GM19455 (cell line): ENCODE measurements around the gene STK32C.
"Not testable (repeated sequence)": the region's sequence is repeated elsewhere in the genome, so short reads cannot be mapped to it uniquely, and the experiment has no call there.

Experiments used
- ATAC-seq: cut with Tn5 transposase; IDR thresholded peaks from one replicate; pipeline ENCODE4 v1.9.1; 2021; ENCODE audit not compliant: unreplicated experiment

The STK32C gene

DNA sequence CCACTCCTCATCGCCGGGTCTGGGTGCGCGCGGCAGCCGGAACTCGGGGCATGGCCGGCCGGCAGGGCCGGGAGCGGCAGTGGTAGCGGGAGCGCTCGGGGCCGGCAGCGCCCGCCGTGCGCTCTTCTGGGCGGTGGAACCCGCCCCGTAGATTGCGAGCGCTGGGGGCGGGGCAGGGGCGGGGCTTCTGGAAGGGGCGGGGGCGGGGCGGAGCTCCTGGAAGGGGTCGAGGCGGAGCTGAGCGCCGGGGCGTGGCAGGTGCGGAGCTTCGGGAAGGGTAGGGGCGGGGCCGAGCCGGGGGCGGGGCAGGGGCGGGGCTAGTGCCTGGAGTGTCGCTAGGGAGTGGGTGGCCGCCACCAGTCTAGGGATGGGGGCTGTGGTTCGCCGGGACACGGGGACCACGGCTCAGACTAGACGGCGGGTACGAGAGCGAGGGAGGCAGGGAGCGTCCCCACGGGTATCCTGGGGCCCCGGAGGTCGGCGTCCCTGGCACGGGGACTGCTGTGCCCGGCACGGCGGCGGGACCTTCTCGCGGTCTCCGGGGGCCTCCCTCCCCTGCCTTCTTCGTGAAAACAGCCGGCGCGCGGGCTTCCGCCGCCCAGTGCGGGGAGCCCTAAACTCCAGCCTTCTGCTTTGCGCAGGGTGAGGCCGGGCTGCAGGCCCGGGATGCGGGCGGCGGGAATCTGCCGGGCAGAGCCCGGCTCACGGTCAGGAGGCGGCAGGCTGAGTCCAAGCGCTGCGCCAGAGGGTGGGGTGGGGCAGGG lies at the start of gene STK32C:
Gene STK32C (minus strand): TSS at position 128 of the 764 bp plus-strand sequence. CDS start 117 bp downstream, at position 11.
- peak; percentile 80 for ATAC-seq

DNA sequence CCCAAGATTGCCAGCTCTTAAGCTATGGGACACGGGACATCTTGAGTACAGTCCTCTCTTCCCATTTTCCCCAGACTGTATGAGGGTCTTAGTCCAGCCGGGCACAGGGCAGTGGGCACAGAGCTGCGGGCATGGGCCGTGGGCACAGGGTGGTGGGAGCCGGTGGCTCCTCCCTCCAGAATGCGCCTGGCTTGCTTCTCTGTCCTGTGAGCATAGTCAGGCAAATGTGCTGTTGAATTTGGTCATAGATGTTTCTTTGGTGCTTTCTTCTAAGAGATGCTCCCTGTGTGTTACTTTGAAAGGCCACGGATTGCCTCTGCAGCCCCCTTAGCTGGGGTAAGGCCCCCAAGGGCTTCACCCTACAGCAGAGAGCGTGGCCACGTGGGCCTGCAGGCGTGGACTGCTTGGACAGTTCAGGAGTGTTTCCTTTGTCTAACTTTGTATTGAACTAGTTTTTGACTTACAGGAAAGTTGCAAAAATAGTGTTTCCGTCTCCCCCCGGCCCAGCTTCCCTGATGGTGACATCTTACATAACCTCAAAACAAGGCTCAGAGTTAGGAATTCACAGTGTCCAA lies 49.0 kb upstream of the STK32C start:
- ATAC-seq: no peak

DNA sequence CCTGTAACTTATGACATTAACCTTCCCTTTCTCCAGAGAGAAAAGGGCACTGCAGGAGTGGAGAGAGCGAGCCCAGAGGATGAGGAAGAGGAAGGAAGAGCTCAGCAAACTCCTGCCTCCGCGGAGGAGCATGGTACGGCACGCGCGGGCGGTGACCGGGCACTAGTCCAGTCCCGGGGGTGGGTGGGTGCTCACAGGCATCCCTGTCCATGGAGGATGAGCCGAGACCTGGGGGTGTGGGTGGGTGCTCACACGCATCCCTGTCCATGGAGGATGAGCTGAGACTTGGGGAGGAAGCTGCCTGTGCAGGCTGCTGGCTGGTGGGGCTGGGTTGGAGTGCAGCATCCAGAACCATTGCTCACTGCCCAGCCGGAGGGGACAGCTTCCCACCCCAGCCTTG lies 48.0 kb upstream of the STK32C start:
- ATAC-seq: no peak

DNA sequence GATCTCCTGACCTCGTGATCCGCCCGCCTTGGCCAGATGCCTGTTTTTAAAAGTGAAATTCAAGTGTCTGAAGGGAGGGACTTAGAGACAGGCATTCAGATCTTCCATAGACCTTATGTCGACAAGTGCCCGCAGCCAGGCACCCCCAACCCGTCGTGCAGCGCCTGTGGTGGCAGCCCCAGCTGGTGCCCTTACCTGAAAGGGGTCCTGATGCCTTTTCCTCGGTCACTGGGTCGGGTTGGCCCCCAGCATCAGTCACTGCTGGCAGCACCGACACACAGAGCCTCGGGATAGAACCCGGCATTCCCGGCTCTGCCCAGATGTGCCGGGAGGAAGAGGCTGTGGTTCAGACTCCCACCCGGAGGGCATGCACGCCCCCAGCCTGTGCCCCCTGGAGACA lies 47.5 kb upstream of the STK32C start:
- no peak for ATAC-seq

DNA sequence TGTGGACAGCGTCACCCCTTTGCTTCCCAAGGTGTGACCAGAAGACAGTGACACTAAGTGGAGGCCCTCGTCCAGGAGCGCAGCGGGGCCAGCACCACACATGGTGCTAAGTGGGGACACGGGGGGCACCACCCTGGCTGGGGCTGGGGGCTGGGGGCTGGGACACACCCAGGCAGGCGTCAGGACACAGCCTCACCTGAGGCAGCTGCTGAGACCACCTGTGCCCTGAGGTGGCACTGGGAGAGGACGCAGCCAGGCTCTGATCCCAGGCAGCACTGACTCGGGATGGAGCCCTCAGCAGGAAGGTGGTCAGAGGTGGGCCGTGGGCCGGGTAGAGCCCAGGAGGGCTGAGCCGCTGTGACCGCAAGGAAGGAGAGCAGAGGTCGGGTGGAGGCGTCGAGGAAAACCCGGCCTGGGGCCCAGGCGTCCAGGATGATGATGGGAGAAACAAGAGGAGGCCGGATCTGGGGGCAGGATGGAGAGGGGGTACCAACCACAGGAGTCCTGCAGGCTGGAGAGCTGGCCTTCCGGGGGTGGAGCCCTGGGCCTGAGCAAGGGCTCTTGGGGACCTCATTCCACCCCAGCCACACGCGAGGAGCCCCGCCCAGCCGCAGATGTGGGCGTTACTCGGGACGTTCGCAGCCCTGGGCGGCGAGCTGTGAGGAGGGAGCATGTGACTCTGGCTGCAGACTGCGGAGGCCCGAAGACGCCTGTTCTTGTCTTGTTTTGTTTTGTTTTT lies 46.8 kb upstream of the STK32C start:
- no peak for ATAC-seq

DNA sequence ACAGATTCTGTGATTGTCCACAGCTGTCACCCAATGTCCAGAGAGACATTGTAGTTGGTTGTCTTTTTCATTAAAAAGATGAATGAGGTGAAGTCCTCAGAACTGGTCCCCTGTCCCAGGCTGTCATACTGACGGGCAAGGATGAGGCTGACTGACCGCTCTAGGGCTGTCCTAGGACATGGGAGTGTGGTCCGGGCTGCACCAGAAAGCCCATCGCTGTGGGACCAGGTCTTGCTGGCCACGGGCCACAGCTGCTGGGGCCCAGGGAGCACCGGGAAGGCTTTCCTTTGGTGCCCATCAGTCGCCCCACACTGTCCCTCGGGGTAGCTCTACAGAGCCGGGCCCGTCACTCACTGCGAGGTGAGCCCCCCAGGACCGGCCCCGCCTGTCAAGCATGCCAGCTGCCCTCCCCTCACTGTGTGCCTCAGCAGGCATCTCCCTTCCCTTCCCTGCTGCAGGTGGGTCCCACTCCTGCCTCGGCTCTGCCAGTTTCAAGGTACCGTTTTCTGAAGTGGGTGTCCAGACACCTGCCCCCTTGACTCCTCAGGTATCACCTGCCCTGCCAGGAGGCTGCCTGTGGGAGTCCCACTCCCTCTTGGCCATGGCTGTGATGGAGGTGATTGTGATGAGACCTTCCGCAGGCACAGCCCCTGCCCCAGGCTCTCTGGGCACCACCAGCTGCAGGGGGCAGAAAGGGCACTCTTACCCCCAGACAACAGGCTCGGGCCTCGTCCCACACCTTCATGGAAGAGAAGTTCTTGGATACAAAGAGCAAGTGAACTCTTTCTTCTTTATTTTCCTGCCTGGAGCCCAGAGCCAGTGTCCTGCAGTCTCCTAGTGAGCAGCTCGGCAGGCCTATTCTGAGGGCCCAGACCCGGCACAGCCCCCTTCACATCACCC lies 46.0 kb upstream of the STK32C start:
- ATAC-seq: no peak

DNA sequence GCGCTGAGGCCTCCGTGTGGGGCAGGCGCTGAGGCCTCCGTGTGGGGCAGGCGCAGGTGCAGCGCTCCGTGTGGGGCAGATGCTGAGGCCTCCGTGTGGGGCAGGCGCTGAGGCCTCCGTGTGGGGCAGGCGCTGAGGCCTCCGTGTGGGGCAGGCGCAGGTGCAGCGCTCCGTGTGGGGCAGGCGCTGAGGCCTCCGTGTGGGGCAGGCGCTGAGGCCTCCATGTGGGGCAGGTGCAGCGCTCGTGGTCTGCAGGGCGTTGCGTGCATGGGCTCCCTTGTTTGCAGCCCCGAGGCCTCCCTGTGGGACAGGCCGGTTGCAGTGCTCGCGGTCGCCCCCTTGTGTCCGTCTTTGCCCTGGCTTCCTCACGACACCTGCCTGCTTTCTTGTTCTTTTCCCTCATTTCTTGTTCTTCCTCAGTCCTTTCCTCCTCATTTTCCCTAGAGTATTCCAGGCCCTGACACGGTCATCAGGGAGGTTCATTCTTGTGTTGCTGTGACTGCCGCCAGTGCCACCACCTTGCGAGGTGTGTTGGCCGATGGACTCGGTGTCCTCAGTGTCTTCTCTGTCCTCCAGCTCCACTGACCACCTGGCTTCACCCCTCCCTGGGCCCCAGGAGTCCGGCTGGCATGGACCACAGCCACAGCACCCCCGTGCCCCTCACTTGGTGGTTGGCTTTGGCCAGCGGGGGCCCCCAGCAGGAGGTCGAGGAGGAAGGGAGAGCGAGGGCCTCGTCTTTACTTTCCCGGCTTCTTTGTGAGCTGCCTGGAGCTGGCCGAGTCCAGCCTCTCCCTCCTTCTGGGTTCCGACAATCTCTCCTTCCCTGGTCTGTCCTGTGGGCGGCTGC lies 44.9 kb upstream of the STK32C start:
- ATAC-seq: not testable (repeated sequence)

DNA sequence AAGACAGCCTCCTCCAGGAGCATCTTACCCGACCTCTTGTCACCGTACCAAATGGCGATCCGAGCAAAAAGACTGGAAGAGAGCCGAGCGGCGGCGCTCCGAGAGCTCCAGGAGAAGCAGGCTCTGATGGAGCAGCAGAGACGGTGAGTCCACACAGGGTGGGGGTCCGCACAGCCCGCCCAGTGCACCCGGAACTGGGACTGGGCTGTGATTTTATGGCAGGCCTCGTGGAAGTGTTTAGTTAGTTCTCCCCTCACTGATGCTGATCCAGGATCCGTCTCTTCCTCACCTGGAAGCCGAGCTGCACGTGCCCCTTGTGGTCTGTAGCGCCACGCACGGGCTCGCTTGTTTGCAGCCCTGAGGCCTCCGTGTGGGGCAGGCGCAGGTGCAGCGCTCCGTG lies 43.9 kb upstream of the STK32C start:
- ATAC-seq: no peak

DNA sequence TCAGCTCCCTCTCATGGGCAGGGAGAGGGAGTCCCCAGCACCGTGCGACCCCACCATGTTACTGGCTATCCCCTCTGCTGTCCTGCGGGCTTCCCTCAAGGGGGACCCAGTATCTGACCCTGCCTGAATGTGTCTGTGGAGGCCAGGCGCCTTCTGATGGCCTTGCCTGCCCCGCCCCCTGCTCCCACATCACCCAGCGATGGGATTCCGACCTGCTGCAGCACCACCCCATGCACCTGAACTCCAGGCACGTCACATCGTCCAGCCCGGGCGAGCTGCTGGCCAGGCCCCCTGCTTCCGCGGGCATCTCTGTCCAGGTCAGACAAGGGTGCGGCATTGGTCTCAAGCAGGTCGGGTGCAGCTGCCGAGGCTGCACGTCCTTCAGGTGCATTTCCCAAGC lies 43.2 kb upstream of the STK32C start:
- ATAC-seq: no peak

DNA sequence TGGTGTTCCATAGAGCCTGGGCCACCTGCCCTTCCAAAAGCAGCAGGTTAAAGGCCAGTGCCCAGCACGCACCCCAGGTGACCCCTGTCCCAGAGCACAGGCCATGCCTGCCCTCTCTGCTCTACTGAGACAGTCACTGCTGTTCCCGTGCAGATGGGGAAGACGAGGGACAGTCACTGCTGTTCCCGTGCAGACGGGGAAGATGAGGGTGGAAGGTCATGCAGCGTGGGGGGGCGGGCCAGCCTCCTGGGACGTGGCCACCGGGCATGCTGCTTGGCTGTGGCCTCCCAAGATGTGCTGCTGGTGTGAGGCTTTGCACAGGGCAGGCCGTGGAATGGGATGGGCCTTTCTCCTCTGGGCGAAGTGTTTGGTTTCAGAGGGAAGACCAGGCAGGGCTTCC lies 42.6 kb upstream of the STK32C start:
- ATAC-seq: no peak

DNA sequence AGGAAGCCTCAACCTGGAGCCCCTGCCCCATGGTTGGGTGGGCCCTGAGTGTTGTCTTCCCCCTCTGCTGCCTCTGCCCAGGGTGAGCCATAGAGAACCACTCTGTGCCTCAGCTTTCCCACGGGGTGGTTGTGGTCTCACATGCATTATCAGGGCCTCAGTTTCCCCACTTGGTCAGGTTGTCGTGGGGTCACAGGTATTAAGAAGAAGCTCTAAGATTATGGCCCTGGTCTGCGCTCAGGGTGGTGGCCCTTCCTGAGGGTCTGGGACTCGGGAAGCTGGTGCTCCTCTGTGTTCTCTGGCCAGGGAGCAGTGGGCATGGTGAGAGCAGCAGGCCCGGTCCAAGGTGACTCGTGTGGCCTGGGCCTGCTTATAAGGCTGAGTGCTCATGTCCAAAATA lies 42.0 kb upstream of the STK32C start:
- ATAC-seq: no peak

DNA sequence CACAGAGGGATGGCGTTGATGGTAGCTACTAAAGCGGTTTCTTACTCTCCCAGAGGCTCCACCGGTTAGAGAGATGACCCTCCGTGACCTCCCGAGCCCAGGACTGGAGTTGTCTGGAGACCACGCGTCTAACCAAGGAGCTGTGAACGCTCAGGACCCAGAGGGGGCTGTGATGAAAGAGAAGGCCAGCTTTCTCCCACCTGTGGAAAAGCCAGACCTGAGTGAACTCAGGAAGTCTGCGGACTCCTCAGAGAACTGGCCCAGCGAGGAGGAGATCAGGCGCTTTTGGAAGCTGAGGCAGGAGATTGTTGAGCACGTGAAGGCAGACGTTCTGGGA lies 40.1 kb upstream of the STK32C start:
- no peak for ATAC-seq

DNA sequence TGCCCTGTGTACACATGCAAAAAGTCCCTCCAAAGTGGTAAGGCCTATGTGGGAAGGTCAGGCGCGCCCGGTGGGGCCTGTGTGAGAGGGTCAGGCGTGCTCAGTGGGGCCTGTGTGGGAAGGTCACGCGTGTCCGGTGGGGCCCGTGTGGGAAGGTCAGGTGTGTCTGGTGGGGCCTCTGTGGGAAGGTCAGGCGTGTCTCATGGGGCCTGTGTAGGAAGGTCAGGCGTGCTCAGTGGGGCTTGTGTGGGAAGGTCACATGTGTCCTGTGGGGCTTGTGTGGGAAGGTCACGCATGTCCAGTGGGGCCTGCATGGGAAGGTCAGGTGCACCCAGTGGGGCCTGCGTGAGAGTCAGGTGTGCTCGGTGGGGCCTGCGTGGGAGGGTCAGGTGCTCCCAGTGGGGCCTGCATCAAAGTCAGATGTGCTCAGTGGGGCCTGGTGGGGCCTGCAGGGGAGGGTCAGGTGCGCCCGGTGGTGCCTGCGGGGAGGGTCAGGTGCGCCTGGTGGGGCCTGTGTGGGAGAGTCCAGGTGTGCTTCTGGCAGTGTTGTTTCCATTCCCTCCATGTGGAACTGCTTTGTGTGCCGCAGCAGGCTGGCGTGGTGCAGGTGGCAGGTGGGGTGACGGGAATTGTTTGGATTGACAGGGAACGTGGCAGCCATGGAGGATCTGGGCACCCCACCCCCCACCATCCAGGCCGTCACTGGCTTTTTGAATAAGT lies 39.6 kb upstream of the STK32C start:
- no peak for ATAC-seq

DNA sequence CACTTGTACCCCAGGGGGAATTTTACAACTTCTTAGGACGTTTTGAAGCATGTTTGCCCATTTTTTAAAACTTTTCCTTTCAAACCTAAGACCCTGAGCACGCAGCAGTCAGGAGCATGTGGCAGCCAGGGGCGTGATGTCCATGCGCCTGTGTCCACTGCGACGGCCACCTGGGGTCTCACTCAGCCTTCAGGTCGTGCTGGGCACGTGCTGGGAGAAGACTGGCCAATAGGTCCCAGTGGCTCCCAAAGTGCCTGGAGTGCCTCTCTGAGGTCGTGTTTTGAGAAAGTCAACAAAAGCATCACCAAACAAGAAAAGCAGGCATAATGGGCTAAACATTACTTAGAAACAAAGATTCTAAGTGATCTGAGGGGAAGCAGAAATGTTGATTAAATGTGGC lies 39.1 kb upstream of the STK32C start:
- no peak for ATAC-seq

DNA sequence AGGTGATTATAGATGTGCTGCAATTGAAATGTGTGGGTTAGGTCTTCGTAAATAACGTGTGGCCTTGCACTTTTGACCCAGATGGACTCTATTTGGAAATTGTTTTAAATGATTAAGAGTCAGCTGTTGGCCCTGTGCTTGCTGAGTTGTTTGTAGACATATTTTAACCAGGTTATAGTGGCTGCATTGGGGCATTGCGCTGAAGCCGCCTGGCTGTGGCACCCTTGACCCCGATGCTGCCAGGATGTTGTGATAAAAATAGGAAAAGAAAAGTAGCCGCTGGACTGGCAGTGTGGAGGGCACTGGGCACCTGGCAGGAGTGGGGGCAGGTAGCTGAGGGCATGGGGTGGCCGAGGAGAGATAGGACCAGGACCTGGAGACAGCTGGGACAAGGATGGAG lies 37.6 kb upstream of the STK32C start:
- no peak for ATAC-seq

DNA sequence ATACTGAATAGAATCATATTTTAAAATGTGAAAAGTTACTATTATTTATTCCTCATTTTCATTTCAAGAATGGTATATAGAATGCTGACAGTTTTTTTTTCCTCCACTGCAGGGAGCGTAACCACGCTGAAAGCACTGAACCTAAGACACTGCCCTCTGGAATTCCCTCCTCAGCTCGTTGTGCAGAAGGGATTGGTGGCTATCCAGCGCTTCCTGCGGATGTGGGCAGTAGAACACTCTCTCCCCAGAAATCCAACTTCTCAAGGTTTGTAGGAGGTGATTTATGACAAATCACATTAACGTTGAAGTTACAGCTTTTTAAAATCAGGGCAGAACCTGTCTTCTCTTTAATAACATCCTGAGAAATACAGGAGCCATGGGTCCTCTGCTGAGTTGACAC lies 36.6 kb upstream of the STK32C start:
- no peak for ATAC-seq

DNA sequence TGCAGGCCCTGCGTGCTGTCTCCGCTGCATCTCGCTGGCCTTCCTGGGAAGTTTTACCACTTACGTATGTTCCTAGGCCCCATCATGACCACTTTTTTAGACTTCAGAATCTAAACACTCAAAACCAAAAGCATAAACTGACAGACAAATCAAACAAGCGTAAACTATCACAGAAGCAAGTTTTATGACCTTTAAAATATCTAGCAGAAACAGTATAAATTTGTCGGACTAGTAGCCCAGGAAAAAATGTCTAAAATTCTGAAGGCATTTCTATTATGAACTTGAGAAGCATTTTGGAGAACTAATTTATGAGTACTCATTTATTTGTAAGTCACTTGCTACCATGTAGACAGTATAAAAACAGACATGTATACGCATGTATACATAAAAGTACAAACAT lies 34.8 kb upstream of the STK32C start:
- no peak for ATAC-seq

DNA sequence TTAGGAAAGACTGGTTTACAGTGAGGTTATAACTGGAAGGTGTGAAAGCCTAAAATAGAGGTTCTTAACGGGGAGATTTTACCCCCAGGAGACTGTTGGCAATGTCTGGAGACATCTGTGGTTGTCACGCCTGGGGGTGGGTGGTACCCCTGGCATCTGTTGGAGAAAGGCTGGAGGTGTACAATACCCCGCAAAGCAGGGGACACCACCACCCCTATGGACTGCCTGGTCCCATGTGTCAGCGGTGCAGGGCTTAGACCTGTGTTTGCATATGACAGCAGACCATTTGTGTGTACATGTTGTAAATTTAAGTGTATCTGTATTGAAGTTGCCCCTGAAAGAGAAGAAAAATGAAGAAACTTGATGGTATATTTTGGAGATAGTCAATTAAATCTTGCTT lies 34.0 kb upstream of the STK32C start:
- ATAC-seq: no peak

DNA sequence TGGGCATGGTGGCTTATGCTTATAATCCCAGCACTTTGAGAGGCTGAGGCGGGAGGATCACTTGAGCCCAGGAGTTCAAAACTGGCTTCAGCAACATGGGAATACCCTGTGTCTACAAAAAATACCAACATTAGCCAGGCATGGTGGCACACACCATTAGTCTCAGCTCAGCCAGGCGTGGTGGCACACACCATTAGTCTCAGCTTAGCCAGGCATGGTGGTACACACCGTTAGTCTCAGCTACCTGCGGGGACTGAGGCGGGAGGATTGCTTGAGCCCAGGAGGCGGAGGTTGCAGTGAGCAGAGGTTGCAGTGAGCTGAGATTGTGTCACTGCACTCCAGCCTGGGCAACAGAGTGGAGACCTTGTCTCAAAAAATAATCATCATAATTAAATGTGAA lies 33.3 kb upstream of the STK32C start:
- ATAC-seq: no peak

DNA sequence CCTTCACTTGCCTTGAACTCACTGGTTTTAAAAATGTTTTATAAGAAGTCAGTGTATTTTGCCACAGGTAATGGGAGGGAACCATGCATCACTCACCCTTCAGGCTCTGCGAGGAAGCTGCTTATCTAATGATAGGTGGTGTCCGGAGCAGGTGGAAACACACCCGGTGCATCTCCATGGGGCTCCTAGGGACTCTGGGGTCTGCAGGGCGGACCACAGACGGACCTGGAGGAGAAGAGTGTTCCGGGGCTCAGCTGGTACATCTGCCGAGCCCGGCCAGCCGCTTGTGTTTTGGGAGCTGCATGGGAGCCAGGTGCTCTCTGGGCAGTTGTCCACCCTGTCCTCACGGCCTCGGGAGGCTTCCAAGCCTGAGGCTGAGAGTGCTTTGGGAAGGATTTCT lies 31.5 kb upstream of the STK32C start:
- no peak for ATAC-seq
